ENCODE measurements around the gene ZNF280D. TPM values are rescaled to one million over a fixed set of nuclear protein-coding genes. Genes with fewer than 3 reads are reported as not detected.

ZNF280D gene
- total and polyA plus RNA-seq, 2 donors (not counting 1 experiment from before 2014, with no cell fraction given), result 11.9 to 37.7 TPM

- no peaks in the 10 kb centered on the region for H4K20me1 ChIP-seq (ENCODE audit: control insufficient read depth, extremely low read depth, insufficient read depth, low read length)
- no peak overlapping the region for H3K4me2 ChIP-seq (ENCODE audit: extremely low read depth, insufficient read depth, low read length)
- no peaks in the 10 kb centered on the region for H3K36me3 ChIP-seq (ENCODE audit: control insufficient read depth, insufficient read depth, low read length)
- no peaks in the 10 kb centered on the region for H3K4me1 ChIP-seq (ENCODE audit: control insufficient read depth, extremely low read depth, insufficient read depth, low read length)
- no peaks in the 10 kb centered on the region for H3K27me3 ChIP-seq (ENCODE audit: control insufficient read depth, insufficient read depth, low read length)
- H3K79me2 ChIP-seq (ENCODE audit: control insufficient read depth, insufficient read depth, low read length), result no peaks in the 10 kb centered on the region
- TF ChIP-seq EZH2 (IDR thresholded peaks at IDR 0.05; ENCODE audit: low read length, missing control alignments) (no peak), CTCF (conservative IDR thresholded peaks at IDR 0.05 in 1 of 2, IDR thresholded peaks at IDR 0.05 in 1 of 2; ENCODE audit: low read depth in 1 of 2, low read length in 2 of 2) (no peak)
- H2AFZ ChIP-seq (ENCODE audit: low read length), result no peak overlapping the region
- H3K9me3 ChIP-seq (ENCODE audit: control insufficient read depth, insufficient read depth, low read depth, low read length), result no peaks in the 10 kb centered on the region
- no peak overlapping the region for H3K9ac ChIP-seq (ENCODE audit: insufficient read depth, low read length)
- H3K27ac ChIP-seq (ENCODE audit: insufficient read depth, low read length), result no peak overlapping the region
- no peak overlapping the region for H3K4me3 ChIP-seq (replicated peaks in 1 of 4; ENCODE audit: control extremely low read depth in 1 of 4, insufficient read depth in 1 of 4, low read depth in 3 of 4, low read length in 4 of 4)
- no peak for DNase-seq (ENCODE audit: low read depth in 2 of 2)
Measured at GRCh38 chr15:56640127-56640526, 93.2 kb downstream of the ZNF280D start.

- H2AFZ ChIP-seq (ENCODE audit: low read length), result no peak overlapping the region
- no peak overlapping the region for H3K27ac ChIP-seq (ENCODE audit: insufficient read depth, low read length)
- no peaks in the 10 kb centered on the region for H4K20me1 ChIP-seq (ENCODE audit: control insufficient read depth, extremely low read depth, insufficient read depth, low read length)
- no peaks in the 10 kb centered on the region for H3K9me3 ChIP-seq (ENCODE audit: control insufficient read depth, insufficient read depth, low read depth, low read length)
- no peaks in the 10 kb centered on the region for H3K36me3 ChIP-seq (ENCODE audit: control insufficient read depth, insufficient read depth, low read length)
- H3K9ac ChIP-seq (ENCODE audit: insufficient read depth, low read length), result no peak overlapping the region
- DNase-seq (ENCODE audit: low read depth in 2 of 2), result peak in 1 of 2 donors; percentile 21
- H3K4me2 ChIP-seq (ENCODE audit: extremely low read depth, insufficient read depth, low read length), result no peak overlapping the region
- TF ChIP-seq CTCF (conservative IDR thresholded peaks at IDR 0.05 in 1 of 2, IDR thresholded peaks at IDR 0.05 in 1 of 2; ENCODE audit: low read depth in 1 of 2, low read length in 2 of 2), result no peak
- no peak for TF ChIP-seq EZH2 (IDR thresholded peaks at IDR 0.05; ENCODE audit: low read length, missing control alignments)
- no peak overlapping the region for H3K4me3 ChIP-seq (replicated peaks in 1 of 4; ENCODE audit: control extremely low read depth in 1 of 4, insufficient read depth in 1 of 4, low read depth in 3 of 4, low read length in 4 of 4)
- H3K79me2 ChIP-seq (ENCODE audit: control insufficient read depth, insufficient read depth, low read length), result no peaks in the 10 kb centered on the region
- no peaks in the 10 kb centered on the region for H3K4me1 ChIP-seq (ENCODE audit: control insufficient read depth, extremely low read depth, insufficient read depth, low read length)
- no peaks in the 10 kb centered on the region for H3K27me3 ChIP-seq (ENCODE audit: control insufficient read depth, insufficient read depth, low read length)
Measured at GRCh38 chr15:56639631-56640030, 93.7 kb downstream of the ZNF280D start.

GRCh38 chr15:56631765-56632164 lies 101.5 kb downstream of the ZNF280D start:
- Histone ChIP-seq H3K36me3 (ENCODE audit: control insufficient read depth, insufficient read depth, low read length) (no peaks in the 10 kb centered on the region), H3K4me2 (ENCODE audit: extremely low read depth, insufficient read depth, low read length) (no peak overlapping the region), H4K20me1 (ENCODE audit: control insufficient read depth, extremely low read depth, insufficient read depth, low read length) (no peaks in the 10 kb centered on the region), H2AFZ (ENCODE audit: low read length) (no peak overlapping the region), H3K4me1 (ENCODE audit: control insufficient read depth, extremely low read depth, insufficient read depth, low read length) (no peaks in the 10 kb centered on the region), H3K9ac (ENCODE audit: insufficient read depth, low read length) (no peak overlapping the region), H3K27ac (ENCODE audit: insufficient read depth, low read length) (no peak overlapping the region), H3K9me3 (ENCODE audit: control insufficient read depth, insufficient read depth, low read depth, low read length) (no peaks in the 10 kb centered on the region), H3K79me2 (ENCODE audit: control insufficient read depth, insufficient read depth, low read length) (no peaks in the 10 kb centered on the region), H3K4me3 (replicated peaks in 1 of 4; ENCODE audit: control extremely low read depth in 1 of 4, insufficient read depth in 1 of 4, low read depth in 3 of 4, low read length in 4 of 4) (no peak overlapping the region), H3K27me3 (ENCODE audit: control insufficient read depth, insufficient read depth, low read length) (no peaks in the 10 kb centered on the region)
- TF ChIP-seq CTCF (conservative IDR thresholded peaks at IDR 0.05 in 1 of 2, IDR thresholded peaks at IDR 0.05 in 1 of 2; ENCODE audit: low read depth in 1 of 2, low read length in 2 of 2), result no peak
- TF ChIP-seq EZH2 (IDR thresholded peaks at IDR 0.05; ENCODE audit: low read length, missing control alignments), result no peak
- no peak for DNase-seq (ENCODE audit: low read depth in 2 of 2)
